ENCODE measurements around the gene CLIP2.

GRCh38 chr7:74286131-74286530 lies 3.1 kb upstream of the CLIP2 start:
- TF ChIP-seq POLR2A (IDR thresholded peaks at IDR 0.05) = no peak
- TF ChIP-seq, protein P1, sequence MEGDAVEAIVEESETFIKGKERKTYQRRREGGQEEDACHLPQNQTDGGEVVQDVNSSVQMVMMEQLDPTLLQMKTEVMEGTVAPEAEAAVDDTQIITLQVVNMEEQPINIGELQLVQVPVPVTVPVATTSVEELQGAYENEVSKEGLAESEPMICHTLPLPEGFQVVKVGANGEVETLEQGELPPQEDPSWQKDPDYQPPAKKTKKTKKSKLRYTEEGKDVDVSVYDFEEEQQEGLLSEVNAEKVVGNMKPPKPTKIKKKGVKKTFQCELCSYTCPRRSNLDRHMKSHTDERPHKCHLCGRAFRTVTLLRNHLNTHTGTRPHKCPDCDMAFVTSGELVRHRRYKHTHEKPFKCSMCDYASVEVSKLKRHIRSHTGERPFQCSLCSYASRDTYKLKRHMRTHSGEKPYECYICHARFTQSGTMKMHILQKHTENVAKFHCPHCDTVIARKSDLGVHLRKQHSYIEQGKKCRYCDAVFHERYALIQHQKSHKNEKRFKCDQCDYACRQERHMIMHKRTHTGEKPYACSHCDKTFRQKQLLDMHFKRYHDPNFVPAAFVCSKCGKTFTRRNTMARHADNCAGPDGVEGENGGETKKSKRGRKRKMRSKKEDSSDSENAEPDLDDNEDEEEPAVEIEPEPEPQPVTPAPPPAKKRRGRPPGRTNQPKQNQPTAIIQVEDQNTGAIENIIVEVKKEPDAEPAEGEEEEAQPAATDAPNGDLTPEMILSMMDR (IDR thresholded peaks at IDR 0.05) = no peak

Data from Peyer's patch (tissue), 4 donors.